GM19324 (cell line): Measurements from ENCODE around the gene MFSD11.
"Not testable (repeated sequence)": the region's sequence is repeated elsewhere in the genome, so short reads cannot be mapped to it uniquely, and the experiment has no call there.

ENCODE experiments used
- ATAC-seq: cut with Tn5 transposase; IDR thresholded peaks from one replicate; pipeline ENCODE4 v1.9.1; 2021; ENCODE audit warnings: mild to moderate bottlenecking, moderate library complexity; ENCODE audit not compliant: unreplicated experiment, low FRiP score

The MFSD11 gene

GRCh38 chr17:76791053-76791980 lies 53.4 kb downstream of the MFSD11 start:
- ATAC-seq = no peak

- no peak for ATAC-seq
Observed at GRCh38 chr17:76792348-76792747, 54.4 kb downstream of the MFSD11 start.

GRCh38 chr17:76793775-76794174 lies 55.9 kb downstream of the MFSD11 start:
- ATAC-seq = no peak

GRCh38 chr17:76796081-76796480 lies 58.2 kb downstream of the MFSD11 start:
- no peak for ATAC-seq

GRCh38 chr17:76797241-76797840 lies 59.4 kb downstream of the MFSD11 start:
- no peak for ATAC-seq

GRCh38 chr17:76801706-76802105 lies 63.8 kb downstream of the MFSD11 start:
- no peak for ATAC-seq

- no peak for ATAC-seq
Observed at GRCh38 chr17:76805319-76805718, 67.4 kb downstream of the MFSD11 start.

GRCh38 chr17:76806151-76806550 lies 68.2 kb downstream of the MFSD11 start:
- ATAC-seq = not testable (repeated sequence)

GRCh38 chr17:76806767-76807166 lies 68.8 kb downstream of the MFSD11 start:
- ATAC-seq = not testable (repeated sequence)

- ATAC-seq = no peak
Observed at GRCh38 chr17:76808326-76808725, 70.4 kb downstream of the MFSD11 start.

- ATAC-seq = no peak
Observed at GRCh38 chr17:76810956-76811355, 73.0 kb downstream of the MFSD11 start.

GRCh38 chr17:76811834-76812233 lies 73.9 kb downstream of the MFSD11 start:
- ATAC-seq = no peak

GRCh38 chr17:76812263-76812662 lies 74.3 kb downstream of the MFSD11 start:
- no peak for ATAC-seq

GRCh38 chr17:76812968-76813367 lies 75.0 kb downstream of the MFSD11 start:
- ATAC-seq = no peak

GRCh38 chr17:76815907-76816589 lies 78.1 kb downstream of the MFSD11 start:
- not testable (repeated sequence) for ATAC-seq

- no peak for ATAC-seq
Observed at GRCh38 chr17:76816590-76817135, 78.7 kb downstream of the MFSD11 start.

GRCh38 chr17:76820039-76820438 lies 82.1 kb downstream of the MFSD11 start:
- ATAC-seq = no peak

GRCh38 chr17:76820561-76820960 lies 82.6 kb downstream of the MFSD11 start:
- ATAC-seq = no peak

- no peak for ATAC-seq
Observed at GRCh38 chr17:76822184-76822778, 84.4 kb downstream of the MFSD11 start.

- ATAC-seq = no peak
Observed at GRCh38 chr17:76824093-76824492, 86.2 kb downstream of the MFSD11 start.
